NCI-H748 (cell line): ENCODE measurements around the gene SPAG5.

Experiments used
- DNase-seq: peaks from one replicate; lab custom pipeline; 2025; ENCODE audit not compliant: unreplicated experiment; lab: John Stamatoyannopoulos, UW

The SPAG5 gene, protein sequence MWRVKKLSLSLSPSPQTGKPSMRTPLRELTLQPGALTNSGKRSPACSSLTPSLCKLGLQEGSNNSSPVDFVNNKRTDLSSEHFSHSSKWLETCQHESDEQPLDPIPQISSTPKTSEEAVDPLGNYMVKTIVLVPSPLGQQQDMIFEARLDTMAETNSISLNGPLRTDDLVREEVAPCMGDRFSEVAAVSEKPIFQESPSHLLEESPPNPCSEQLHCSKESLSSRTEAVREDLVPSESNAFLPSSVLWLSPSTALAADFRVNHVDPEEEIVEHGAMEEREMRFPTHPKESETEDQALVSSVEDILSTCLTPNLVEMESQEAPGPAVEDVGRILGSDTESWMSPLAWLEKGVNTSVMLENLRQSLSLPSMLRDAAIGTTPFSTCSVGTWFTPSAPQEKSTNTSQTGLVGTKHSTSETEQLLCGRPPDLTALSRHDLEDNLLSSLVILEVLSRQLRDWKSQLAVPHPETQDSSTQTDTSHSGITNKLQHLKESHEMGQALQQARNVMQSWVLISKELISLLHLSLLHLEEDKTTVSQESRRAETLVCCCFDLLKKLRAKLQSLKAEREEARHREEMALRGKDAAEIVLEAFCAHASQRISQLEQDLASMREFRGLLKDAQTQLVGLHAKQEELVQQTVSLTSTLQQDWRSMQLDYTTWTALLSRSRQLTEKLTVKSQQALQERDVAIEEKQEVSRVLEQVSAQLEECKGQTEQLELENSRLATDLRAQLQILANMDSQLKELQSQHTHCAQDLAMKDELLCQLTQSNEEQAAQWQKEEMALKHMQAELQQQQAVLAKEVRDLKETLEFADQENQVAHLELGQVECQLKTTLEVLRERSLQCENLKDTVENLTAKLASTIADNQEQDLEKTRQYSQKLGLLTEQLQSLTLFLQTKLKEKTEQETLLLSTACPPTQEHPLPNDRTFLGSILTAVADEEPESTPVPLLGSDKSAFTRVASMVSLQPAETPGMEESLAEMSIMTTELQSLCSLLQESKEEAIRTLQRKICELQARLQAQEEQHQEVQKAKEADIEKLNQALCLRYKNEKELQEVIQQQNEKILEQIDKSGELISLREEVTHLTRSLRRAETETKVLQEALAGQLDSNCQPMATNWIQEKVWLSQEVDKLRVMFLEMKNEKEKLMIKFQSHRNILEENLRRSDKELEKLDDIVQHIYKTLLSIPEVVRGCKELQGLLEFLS

DNA sequence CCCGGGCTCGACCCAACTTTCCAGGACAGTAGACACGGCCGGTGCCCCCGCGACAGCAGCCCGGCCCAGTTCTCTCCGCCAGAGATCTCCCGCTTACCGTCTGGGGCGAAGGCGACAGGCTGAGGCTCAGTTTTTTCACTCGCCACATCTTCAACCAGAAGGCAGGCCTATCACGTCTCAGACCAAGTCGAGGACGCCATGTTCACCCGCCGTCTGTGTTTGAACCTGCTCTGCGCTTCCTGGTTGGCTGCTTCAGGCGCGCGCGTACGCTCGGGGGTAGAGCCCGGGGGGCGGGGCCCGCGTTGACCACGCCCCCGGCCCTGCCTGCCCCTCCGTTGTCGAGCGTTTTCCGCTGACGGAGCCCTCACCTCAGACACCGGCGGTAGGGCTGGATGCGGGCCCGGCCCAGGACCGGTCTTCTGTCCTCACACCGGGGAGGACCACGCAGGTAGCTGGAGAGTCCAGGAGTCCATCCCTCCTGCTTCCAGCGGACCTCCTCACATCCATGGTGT lies at the start of gene SPAG5:
SPAG5 (minus strand) TSS at position 227 of the 512 bp plus-strand sequence; CDS start at position 148, 79 bp downstream.
- DNase-seq, result peak; percentile 98

DNA sequence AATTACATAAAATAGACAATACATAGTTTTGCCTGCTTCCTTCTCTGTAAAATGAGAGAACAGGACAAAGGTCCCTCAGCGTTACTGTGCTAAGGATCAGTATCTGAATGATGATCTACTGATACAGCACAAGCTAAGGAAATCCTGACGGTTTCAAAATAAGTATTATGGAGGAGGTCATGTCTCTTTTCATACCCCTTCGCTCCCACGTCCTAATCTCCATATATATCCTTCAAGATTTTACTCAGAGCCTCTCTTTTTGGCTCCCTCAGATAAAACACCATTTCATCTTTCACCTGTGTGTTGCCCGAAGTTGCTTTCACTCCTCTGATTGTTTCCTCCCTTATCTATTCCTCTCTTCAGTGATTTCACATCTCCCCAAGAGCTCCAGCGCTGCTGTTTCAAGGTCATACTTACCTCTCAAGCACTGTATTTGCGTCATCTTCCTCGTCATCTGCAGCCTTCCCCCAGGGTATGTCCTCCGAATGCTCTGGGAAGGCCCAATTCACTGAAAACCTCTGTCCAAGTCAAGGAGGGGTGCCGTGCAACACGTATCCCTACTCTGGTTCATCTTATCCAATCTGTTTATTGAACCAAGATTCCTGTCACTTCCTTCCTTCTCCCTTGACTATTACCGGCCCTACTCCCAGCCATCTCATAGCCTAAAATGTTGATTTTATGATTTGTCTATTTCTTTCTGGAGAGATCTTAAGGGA lies 47.4 kb upstream of the SPAG5 start:
- no peak for DNase-seq

- peak; percentile 37 for DNase-seq
These were observed 46.7 kb upstream of the SPAG5 start for GRCh38 chr17:28645576-28645939.

DNA sequence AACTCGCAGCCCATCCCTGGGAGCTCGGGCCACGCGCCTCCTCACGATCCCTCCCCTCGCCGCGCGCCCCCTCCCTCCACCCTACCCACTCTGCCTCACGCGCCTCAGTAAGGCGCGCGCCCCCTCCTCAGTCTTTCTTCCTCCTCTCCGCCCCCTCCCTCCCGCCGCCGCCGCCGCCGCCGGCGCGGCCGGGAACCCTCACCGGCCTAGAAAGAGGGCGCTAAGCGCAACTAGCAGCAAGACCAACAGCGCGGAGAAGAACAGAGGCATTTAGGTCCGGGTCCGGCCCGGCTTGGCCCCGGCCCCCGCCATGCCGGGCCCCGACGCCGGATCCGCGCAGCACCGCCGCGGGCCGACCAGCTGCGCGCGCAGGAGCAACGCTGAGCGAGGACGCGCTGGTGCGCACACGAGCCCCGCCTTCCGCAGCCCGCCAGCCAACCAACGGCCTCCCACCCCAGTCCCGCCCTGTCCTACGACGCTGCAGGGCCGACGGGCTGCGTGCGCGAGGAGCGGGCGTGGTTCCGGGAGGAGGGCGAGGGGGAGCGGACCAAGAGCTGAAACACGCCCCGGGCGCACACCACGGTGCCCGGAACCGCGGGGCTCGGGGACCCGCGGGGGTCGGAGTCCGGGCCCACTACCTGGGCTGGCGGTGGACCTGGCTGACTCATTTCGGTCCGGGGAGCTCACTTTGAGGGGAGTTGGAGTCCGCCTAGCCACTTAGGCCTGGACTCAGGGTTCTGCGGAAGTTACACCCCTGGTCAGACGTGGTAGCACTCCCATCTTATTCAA lies 46.2 kb upstream of the SPAG5 start, which contains the start of gene BLTP2:
BLTP2 (minus strand) TSS at position 372 of the 789 bp plus-strand sequence; CDS start at position 270, 102 bp downstream.
- DNase-seq, result peak; percentile 98

- peak; percentile 59 for DNase-seq
These were observed 45.4 kb upstream of the SPAG5 start for GRCh38 chr17:28643983-28644786.

DNA sequence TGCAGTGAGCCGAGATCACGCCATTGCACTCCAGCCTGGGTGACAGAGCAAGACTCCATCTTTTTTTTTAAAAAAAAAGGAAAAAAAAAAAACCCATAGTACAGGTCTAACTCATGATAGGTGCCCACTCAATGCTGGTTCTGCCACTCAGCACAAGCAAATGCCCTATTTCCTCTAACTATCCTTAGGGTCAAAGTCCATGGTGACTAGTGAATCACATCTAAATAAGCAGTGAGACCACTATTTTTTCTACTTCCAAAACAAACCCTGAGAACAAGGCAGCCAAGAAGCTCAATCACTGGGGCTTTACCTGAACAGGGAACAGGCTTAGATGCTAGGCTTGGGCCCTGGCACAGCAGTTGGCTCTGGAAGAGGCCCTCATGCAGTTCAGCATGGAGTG lies 42.8 kb upstream of the SPAG5 start:
- DNase-seq, result no peak

DNA sequence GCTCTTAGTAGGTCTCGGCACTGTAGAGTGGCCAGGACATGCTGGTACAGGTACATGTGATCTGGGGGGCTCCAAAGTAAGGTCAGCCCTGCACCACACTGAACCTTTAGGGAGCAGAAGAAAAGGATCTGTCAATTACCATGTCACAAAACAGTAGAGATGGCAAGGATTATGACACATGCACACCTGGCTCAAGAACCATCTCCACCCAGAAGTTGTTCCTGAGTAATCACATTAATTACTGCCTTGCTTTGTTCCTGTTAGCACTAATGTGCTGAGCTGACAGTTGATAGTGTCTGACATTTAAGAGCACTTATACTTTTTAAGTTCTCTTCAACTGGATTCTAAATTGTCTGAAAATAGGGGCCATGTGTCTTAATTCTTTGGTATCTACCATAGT lies 36.7 kb upstream of the SPAG5 start:
- DNase-seq, result no peak

DNA sequence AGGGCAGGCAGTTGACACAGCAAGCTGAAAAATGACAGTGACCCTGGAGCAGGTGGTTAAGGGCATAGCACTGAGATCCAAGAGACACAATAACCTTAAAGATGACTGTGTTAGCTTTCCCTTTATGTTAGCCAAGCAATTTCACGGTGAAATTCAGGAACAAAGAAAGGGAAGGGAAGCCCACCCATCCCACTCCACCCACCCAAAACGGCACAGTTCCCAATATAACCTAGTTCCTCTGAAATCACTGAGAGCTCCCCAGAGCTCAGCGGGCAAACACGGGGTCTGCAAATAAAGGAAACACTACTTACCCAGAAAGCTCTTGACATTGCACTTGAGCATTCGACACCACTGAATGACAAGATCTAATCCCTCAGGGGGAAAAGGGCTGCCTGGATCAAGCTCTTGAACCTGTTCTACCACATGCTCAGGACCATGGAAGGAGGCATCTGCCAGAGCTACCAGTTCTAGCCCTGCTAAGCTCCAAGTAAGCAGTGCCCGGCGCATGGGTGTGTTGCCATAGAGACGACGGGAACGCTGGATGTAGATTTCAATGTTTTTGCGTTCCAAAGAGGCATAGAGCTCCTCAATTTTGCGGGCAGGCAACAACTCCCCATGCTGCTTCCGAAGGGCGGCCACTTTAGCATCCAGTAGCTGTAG lies 35.5 kb upstream of the SPAG5 start:
- no peak for DNase-seq

GRCh38 chr17:28626818-28627217 lies 28.0 kb upstream of the SPAG5 start:
- no peak for DNase-seq

- DNase-seq, result no peak
These were observed 25.3 kb upstream of the SPAG5 start for GRCh38 chr17:28624148-28624547.

DNA sequence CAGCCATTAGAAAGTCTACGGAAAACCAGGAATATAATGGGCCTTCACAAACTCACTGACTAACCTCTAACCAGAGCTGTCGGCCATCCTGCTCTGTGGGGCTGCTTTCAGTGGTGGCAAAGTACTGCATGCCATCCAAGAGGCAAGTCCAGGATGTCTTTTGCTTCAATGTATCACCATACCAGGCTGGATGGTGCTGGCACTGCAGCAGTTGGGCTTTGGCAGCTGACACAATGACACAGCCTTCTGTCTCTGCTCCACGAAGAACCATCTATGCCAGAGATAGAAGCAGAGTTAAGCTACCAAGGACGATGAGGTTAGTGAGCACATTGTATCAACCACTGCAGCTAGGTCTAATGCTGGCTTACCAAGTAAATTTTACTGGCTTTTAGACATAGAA lies 24.9 kb upstream of the SPAG5 start:
- no peak for DNase-seq

DNA sequence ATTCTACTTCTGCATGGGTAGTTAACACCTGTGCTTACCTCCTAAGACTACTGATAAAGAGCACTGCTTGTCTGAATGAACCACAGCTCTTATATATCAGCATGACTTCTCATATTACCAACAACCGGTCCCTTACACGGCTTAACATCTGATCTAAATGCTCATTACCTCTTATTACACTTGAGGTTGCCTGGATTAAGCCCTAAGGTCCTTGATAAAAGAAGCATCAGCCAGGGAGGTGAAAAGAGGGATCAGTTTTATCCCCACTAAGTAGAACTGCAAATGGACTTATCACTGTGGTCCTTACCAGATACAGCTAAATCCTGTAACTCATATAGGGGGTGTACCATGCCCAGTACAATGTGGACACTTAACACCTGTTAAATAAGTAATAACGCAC lies 23.4 kb upstream of the SPAG5 start:
- DNase-seq, result no peak

GRCh38 chr17:28620010-28620409 lies 21.2 kb upstream of the SPAG5 start:
- DNase-seq, result no peak

GRCh38 chr17:28618464-28618863 lies 19.6 kb upstream of the SPAG5 start:
- no peak for DNase-seq

- no peak for DNase-seq
These were observed 17.5 kb upstream of the SPAG5 start for GRCh38 chr17:28616281-28616680.

DNA sequence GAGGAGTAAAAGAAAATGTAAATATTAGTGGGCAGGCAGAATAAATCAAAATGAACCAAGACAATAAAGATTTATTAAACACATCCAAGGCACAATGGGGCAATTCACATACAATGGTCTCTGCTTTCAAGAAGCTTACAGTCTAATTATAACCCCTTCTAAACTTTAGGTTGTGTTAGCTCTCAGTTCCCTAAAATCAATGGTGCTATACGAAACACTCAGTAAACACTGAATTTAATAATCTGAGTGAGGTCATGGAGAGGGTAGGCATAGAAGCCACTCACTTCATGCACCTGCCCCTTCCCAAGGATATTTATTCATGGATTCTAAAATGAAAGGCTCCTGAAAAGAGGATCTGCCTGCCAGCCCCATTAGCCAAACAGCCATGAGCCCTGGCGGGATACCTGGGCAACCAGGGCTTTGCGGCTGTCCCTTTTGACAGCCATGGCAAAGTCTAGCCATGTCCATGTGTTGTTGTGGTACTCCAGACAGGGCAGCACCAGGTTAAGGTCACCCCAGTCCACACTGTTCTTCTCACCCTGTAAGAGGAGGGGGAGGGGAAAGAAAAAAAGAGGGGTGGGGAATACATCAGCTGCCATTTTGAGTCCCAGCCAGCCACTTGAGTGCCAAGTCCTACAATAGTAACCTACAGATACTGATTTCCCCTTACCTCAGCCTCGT lies 16.6 kb upstream of the SPAG5 start:
- DNase-seq, result no peak

DNA sequence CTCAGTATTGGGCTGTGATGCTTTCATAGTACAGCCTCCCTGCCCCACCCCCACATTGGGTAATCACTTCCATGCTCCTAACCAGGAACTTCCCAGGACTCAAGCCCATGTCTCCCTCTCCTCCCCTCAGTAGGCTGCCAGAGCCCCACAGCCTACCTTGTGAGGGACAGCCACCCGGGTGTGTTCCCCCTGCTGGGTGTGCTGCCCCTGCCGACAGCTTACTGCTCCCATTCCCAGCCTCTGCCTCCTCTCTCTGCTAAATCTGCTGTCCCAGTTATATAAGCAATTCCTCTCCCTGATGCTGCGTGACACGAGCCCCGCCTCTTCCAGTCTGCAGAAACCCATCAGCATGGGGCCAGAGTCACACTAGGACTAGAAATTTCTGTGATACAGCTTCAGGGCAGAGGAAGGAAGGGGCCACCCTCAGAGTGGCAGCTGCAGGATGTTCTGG lies 15.1 kb upstream of the SPAG5 start, which contains the start of gene RSKR:
RSKR (minus strand) TSS at position 255 of the 451 bp plus-strand sequence; CDS start at position 231, 24 bp downstream.
- no peak for DNase-seq
